ENCODE measurements around the gene KMT2B.
"Not testable (repeated sequence)": the region's sequence is repeated elsewhere in the genome, so short reads cannot be mapped to it uniquely, and the experiment has no call there.

KMT2B gene

DNA sequence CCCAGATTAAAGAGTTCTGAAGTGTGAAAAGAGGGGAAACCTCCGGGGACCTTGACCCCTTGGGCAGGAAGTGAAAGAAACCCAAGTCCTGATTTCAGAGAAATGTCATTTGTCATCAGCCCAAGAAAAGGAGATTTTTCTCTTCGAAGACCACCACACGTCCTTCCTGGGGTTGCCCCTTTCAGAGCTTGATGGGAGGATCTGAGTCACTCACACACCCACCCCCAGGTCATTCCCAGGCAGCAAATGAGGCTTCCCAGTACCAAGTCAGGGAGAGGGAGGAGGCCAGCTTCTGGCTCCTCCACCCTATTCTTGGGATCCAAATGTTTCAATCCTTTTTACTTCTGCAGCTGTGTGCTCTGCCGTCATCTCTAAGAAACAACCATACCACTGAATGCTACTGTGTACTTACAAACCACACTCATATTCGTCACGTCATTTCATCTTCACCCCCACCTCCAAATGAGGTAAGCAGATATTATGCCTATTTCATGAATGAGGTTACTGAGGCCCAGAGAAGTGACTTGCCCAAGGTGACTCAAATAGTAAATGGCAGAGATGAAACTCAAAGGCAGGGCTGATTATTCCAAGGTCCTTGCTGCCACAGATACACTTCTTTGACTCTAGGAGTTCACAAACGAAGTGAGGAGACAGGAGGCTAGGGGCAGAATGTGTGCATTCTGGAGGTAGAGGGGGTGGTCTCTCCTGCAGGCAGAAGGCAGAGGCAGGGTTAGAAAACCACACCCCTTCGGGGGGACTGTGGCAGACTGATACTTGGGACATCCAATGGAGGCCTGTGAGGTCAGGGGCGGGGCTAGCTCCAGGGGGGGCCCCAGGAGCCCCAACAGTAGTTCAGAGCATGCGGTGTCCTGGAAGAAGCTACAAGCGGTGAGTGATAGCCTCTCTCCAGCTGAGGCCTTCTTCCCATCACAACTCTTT lies 5.0 kb upstream of the KMT2B start:
- DNase-seq (ENCODE audit: low read depth in 3 of 3): peak in 2 of 3 donors; percentile 81 to 82

DNA sequence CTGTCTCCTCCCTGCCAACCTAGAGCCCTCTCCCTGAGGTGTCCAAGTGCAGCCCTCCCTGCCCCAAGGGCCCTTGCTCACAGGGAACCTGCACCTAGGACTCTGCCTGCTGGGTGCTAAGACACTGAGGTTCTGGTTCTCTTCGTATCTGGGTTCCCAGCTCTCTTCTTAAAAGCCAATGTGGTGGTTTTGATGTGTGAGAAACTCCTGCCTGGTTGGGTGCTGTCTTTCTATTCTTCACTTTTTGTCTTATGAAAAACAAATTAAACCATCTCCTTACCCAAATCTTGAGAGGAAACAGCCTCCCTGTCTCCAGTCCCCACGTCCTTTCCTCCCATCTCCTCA lies 4.3 kb upstream of the KMT2B start:
- no peak for DNase-seq (ENCODE audit: low read depth in 3 of 3)

DNA sequence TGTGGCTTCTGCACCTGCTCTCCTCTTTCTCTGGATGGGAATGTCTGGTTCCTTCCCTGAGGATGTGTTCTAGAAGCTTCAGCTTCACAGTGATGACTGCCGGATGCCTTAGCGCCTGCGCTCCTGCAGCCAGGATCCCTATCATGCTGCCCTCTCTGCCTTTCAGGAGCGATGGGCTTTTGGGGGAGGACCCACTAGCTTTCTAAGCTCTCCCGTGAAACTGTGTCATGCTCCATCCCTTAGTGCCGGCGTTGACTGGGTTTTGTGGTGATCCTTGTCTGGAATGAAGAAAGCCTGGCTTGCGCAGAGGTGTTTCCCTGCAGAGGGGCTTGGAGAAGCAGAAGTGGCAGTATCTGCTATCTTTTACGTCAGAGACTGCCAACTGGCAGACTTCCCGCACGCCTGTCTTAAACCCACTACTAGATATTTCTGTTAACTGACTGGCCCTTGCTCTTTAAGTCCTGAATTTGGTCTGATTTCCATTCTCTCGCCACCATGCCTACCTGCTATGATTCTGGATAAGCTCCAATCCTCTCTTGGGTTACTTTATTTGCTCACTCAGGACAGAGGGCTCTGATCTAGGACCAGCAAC lies 3.8 kb upstream of the KMT2B start:
- no peak for DNase-seq (ENCODE audit: low read depth in 3 of 3)

DNA sequence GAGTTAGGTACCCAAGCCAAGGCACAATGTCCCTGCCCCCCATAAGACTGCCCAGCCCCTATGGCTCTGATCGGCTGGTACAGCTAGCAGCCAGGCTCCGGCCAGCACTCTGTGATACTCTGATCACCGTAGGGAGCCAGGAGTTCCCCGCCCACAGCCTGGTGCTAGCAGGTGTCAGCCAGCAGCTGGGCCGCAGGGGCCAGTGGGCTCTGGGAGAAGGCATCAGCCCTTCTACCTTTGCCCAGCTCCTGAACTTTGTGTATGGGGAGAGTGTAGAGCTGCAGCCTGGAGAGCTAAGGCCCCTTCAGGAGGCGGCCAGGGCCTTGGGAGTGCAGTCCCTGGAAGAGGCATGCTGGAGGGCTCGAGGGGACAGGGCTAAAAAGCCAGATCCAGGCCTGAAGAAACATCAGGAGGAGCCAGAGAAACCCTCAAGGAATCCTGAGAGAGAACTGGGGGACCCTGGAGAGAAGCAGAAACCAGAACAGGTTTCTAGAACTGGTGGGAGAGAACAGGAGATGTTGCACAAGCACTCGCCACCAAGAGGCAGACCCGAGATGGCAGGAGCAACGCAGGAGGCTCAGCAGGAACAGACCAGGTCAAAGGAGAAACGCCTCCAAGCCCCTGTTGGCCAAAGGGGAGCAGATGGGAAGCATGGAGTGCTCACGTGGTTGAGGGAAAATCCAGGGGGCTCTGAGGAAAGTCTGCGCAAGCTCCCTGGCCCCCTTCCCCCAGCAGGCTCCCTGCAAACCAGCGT lies 3.0 kb upstream of the KMT2B start:
- no peak for DNase-seq (ENCODE audit: low read depth in 3 of 3)

- DNase-seq (ENCODE audit: low read depth in 3 of 3): no peak
These were observed 2.4 kb upstream of the KMT2B start for GRCh38 chr19:35715355-35715809.

- no peak for DNase-seq (ENCODE audit: low read depth in 3 of 3)
These were observed 1.6 kb upstream of the KMT2B start for GRCh38 chr19:35715981-35716800.

- DNase-seq (ENCODE audit: low read depth in 3 of 3): peak; percentile 90 to 96 (median 91)
These were observed 770 bp upstream of the KMT2B start for GRCh38 chr19:35716801-35717664.

- peak in 1 of 3 donors; percentile 53 for DNase-seq (ENCODE audit: low read depth in 3 of 3)
These were observed 690 bp downstream of the KMT2B start for GRCh38 chr19:35718345-35719041.

DNA sequence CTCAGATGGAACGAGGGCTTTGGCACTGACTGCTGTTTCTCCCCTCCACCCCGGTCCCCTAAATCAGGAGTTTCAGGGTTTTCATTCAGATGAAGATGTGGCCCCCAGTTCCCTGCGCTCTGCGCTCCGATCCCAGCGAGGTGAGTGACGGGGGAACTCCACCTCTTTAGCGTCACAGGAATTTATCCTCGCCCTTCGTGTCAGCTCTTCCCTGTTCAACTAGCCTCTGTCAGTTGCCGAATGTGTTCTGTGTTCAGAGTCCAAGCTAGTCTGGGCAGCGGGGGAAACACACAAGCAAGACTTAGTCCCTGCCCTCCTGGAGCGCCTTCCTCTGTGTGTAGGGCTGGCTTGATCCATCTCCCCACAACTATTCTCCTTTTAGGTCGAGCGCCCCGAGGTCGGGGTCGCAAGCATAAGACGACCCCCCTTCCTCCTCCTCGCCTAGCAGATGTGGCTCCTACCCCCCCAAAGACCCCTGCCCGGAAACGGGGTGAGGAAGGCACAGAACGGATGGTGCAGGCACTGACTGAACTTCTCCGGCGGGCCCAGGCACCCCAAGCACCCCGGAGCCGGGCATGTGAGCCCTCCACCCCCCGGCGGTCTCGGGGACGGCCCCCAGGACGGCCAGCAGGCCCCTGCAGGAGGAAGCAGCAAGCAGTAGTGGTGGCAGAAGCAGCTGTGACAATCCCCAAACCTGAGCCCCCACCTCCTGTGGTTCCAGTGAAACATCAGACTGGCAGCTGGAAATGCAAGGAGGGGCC lies 1.8 kb downstream of the KMT2B start:
- DNase-seq (ENCODE audit: low read depth in 3 of 3): no peak

DNA sequence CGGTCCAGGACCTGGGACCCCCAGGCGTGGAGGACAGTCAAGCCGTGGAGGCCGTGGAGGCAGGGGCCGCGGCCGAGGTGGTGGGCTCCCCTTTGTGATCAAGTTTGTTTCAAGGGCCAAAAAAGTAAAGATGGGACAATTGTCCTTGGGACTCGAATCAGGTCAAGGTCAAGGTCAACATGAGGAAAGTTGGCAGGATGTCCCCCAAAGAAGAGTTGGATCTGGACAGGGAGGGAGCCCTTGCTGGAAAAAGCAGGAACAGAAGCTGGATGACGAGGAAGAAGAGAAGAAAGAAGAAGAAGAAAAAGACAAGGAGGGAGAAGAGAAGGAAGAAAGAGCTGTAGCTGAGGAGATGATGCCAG lies 2.3 kb downstream of the KMT2B start:
- no peak for DNase-seq (ENCODE audit: low read depth in 3 of 3)

DNA sequence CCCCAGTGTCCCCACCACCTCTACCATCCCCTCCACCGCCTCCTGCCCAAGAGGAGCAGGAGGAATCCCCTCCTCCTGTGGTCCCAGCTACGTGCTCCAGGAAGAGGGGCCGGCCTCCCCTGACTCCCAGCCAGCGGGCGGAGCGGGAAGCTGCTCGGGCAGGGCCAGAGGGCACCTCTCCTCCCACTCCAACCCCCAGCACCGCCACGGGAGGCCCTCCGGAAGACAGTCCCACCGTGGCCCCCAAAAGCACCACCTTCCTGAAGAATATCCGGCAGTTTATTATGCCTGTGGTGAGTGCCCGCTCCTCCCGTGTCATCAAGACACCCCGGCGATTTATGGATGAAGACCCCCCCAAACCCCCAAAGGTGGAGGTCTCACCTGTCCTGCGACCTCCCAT lies 2.8 kb downstream of the KMT2B start:
- DNase-seq (ENCODE audit: low read depth in 3 of 3): no peak

GRCh38 chr19:35721374-35721773 lies 3.6 kb downstream of the KMT2B start:
- DNase-seq (ENCODE audit: low read depth in 3 of 3): no peak

DNA sequence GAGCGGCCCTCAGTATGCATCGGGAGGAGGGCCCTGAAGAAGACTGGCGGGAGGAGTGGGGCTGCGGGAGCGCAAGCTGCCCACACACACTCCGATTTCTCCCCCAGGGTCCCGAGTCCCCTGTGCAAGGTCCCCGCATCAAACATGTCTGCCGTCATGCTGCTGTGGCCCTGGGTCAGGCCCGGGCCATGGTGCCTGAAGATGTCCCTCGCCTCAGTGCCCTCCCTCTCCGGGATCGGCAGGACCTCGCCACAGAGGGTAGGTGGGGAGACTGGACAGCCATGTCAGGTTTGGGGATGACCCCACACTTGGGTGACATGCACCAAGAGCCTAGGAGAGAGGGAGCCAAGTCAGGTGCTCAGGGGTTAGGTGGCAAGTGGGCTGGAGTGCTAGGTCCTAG lies 4.7 kb downstream of the KMT2B start:
- DNase-seq (ENCODE audit: low read depth in 3 of 3): no peak

DNA sequence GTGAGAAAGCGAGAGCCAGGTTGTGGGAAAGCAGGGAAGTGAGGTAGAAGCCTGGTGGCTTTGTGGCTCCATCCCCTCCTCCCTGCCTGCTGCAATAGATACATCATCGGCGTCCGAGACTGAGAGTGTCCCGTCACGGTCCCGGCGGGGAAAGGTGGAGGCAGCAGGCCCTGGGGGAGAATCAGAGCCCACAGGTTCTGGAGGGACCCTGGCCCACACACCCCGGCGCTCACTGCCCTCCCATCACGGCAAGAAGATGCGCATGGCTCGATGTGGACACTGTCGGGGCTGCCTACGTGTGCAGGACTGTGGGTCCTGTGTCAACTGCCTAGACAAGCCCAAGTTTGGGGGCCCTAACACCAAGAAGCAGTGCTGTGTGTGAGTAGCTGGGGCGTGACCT lies 5.1 kb downstream of the KMT2B start:
- DNase-seq (ENCODE audit: low read depth in 3 of 3): no peak

DNA sequence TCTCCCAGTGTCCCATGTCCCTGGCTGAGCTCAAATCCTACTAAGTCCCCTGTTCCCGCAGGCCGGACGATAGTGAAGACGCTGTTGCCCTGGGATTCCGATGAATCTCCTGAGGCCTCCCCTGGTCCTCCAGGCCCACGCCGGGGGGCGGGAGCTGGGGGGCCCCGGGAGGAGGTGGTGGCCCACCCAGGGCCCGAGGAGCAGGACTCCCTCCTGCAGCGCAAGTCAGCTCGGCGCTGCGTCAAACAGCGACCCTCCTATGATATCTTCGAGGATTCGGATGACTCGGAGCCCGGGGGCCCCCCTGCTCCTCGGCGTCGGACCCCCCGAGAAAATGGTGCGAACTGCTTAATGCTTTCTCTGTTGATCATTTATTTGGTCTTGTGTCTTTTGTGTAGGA lies 5.9 kb downstream of the KMT2B start:
- no peak for DNase-seq (ENCODE audit: low read depth in 3 of 3)

- DNase-seq (ENCODE audit: low read depth in 3 of 3): not testable (repeated sequence)
These were observed 6.3 kb downstream of the KMT2B start for GRCh38 chr19:35724132-35724531.

GRCh38 chr19:35724560-35724959 lies 6.8 kb downstream of the KMT2B start:
- DNase-seq (ENCODE audit: low read depth in 3 of 3): no peak

DNA sequence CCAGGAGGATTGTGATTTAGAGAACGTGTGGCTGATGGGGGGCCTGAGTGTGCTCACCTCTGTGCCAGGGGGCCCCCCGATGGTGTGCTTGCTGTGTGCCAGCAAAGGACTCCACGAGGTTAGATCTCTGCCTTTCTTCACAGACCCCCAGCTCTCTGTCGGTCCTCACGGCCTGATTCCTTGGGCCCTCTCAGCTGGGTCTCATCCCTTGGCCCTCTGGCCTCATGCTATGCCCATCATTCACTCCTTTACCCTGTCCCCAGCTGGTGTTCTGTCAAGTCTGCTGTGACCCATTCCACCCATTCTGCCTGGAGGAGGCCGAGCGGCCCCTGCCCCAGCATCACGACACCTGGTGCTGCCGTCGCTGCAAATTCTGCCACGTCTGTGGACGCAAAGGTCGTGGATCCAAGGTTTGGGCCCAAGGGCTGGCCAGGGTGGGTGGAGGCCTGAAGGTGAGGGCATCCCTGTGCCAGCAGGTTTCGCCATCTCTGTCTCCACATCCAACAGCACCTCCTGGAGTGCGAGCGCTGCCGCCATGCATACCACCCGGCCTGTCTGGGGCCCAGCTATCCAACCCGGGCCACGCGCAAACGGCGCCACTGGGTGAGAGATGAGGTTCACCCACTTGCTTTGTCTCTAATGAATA lies 7.5 kb downstream of the KMT2B start:
- DNase-seq (ENCODE audit: low read depth in 3 of 3): no peak

Data from stimulated activated CD4-positive, alpha-beta T cell treated with anti-CD3 and anti-CD28 coated beads, TNF-alpha, amount 100 ng/mL, for 48 hours (primary cell).